Kidney (tissue), 14 donors: Measurements from ENCODE around the gene GOSR1. TPM values are rescaled to one million over a fixed set of nuclear protein-coding genes. Genes with fewer than 3 reads are reported as not detected.
A peak's percentile ranks its signal among the peaks of the same experiment; 100 is the strongest.
"Not testable (repeated sequence)": the region's sequence is repeated elsewhere in the genome, so short reads cannot be mapped to it uniquely, and the experiment has no call there.

Experiments
- DNase-seq, 5 donors: peaks; one replicate each; pipeline ENCODE4 v3.0.0-alpha.2; 2013 to 2020
- FAIRE-seq: peaks from 2 replicates; lab custom pipeline; 2012; peaks lifted over from hg19 to GRCh38; lab: Jason Lieb, UNC
- H3K27ac ChIP-seq, 2 donors: one replicate each; pipeline ENCODE4 v1.7.0; 2013; ENCODE audit warnings: low read depth in 2 of 2, low read length in 2 of 2, inconsistent platforms in 1 of 2
- H3K27me3 ChIP-seq: one replicate; pipeline ENCODE4 v1.7.1; 2013; ENCODE audit warnings: low read length, inconsistent platforms; ENCODE audit not compliant: control insufficient read depth, insufficient read depth
- H3K36me3 ChIP-seq, 3 donors: one replicate each; pipeline versions ENCODE4 v1.7.0 to v1.7.1; 2013; ENCODE audit warnings: low read length in 3 of 3, control low read depth in 1 of 3, inconsistent platforms in 1 of 3; ENCODE audit not compliant: insufficient read depth in 3 of 3, control insufficient read depth in 2 of 3
- H3K4me1 ChIP-seq, 3 donors: one replicate each; pipeline versions ENCODE4 v1.7.0 to v1.7.1; 2013; ENCODE audit warnings: low read length in 3 of 3, inconsistent platforms in 1 of 3, low read depth in 1 of 3; ENCODE audit not compliant: control insufficient read depth in 2 of 3, insufficient read depth in 2 of 3
- H3K4me3 ChIP-seq, 3 donors: one replicate each; pipeline versions ENCODE4 v1.7.0 to v1.8.1; 2013; ENCODE audit warnings: low read length in 3 of 3, control low read depth in 1 of 3, inconsistent platforms in 1 of 3
- H3K9ac ChIP-seq, 3 donors: one replicate each; pipeline versions ENCODE4 v1.7.0 to v1.7.1; 2013; ENCODE audit warnings: low read length in 3 of 3, control low read depth in 1 of 3, inconsistent platforms in 1 of 3
- H3K9me3 ChIP-seq, 3 donors: one replicate each; pipeline versions ENCODE4 v1.7.0 to v1.7.1; 2013; ENCODE audit warnings: low read length in 3 of 3, control low read depth in 1 of 3, inconsistent platforms in 1 of 3; ENCODE audit not compliant: control insufficient read depth in 2 of 3, insufficient read depth in 1 of 3
- CTCF ChIP-seq: IDR thresholded peaks from 3 replicates; pipeline ENCODE4 v1.5.1; 2012; ENCODE audit warnings: mild to moderate bottlenecking, moderate library complexity, borderline replicate concordance; ENCODE audit not compliant: insufficient read depth; ENCODE audit errors: extremely low read depth
- intact Hi-C: fragments of 100-400 bp; cut with DNase I; formaldehyde crosslinking; loops from one replicate; pipeline ENCODE4 v1.11.1; 2022
- polyA plus RNA-seq: library from polyadenylated mRNA; stranded (reverse); fragments of 350-450 nt; fragmentation: Illumina TruSeq; extraction: RNeasy Lipid Tissue Mini Kit (QIAGEN cat#74804); gene quantifications from one replicate; pipeline ENCODE4 v1.2.3, GENCODE V29; 2014; ENCODE audit warnings: low read depth, low replicate concordance; ENCODE audit not compliant: insufficient read depth
- total RNA-seq: library from RNA; stranded (reverse); fragmentation: NEBNext Ultra II Directional; extraction: Animal tissue kit (Norgen Biotek cat#: 25700); gene quantifications from one replicate; pipeline ENCODE4 v1.2.1, GENCODE V29; 2021
- donor health status: control.
- donor health status: control.
- donor health status: control.
- donor health status: control.
- donor health status: control.
- donor health status: DM: yes; HTN: yes; CAD: no.
- donor health status: Normal renal cell carcinoma (clear cell type).

Gene GOSR1
- total and polyA plus RNA-seq, 2 donors from 2014 or later: 16.8 to 65.6 TPM

- no peaks in the 10 kb centered on the region for H3K36me3 ChIP-seq
- no peak overlapping the region for H3K4me3 ChIP-seq
- H3K27me3 ChIP-seq: no peaks in the 10 kb centered on the region
- intact Hi-C loops: no loop called here
- DNase-seq (no peak), FAIRE-seq (no peak)
- no peak overlapping the region for H3K9ac ChIP-seq
- no peak overlapping the region for H3K27ac ChIP-seq
- no peaks in the 10 kb centered on the region for H3K9me3 ChIP-seq
- H3K4me1 ChIP-seq: no peaks in the 10 kb centered on the region
- no peak for TF ChIP-seq CTCF
These were observed 96.5 kb downstream of the GOSR1 start for GRCh38 chr17:30573603-30574175.

GRCh38 chr17:30574309-30574708 is 97.1 kb downstream of the GOSR1 start:
- H3K36me3 ChIP-seq, FAIRE-seq, intact Hi-C loops, H3K9me3 ChIP-seq, H3K27ac ChIP-seq, H3K9ac ChIP-seq, H3K27me3 ChIP-seq, DNase-seq, H3K4me1 ChIP-seq, H3K4me3 ChIP-seq: not testable (repeated sequence)

GRCh38 chr17:30574806-30575205 is 97.6 kb downstream of the GOSR1 start:
- H3K4me3 ChIP-seq, intact Hi-C loops, H3K27ac ChIP-seq, H3K9me3 ChIP-seq, H3K27me3 ChIP-seq, H3K36me3 ChIP-seq, DNase-seq, H3K4me1 ChIP-seq, FAIRE-seq, H3K9ac ChIP-seq: not testable (repeated sequence)

- H3K4me1 ChIP-seq, H3K27me3 ChIP-seq, FAIRE-seq, H3K27ac ChIP-seq, intact Hi-C loops, H3K9ac ChIP-seq, H3K4me3 ChIP-seq, DNase-seq, H3K36me3 ChIP-seq, H3K9me3 ChIP-seq: not testable (repeated sequence)
These were observed 98.6 kb downstream of the GOSR1 start for GRCh38 chr17:30575648-30576325.

GRCh38 chr17:30576326-30576861 is 99.2 kb downstream of the GOSR1 start:
- no peak overlapping the region for H3K9ac ChIP-seq
- intact Hi-C loops: no loop called here
- no peaks in the 10 kb centered on the region for H3K27me3 ChIP-seq
- H3K9me3 ChIP-seq: no peaks in the 10 kb centered on the region
- no peaks in the 10 kb centered on the region for H3K36me3 ChIP-seq
- DNase-seq (peak in 1 of 5 donors; percentile 31), FAIRE-seq (no peak)
- no peak overlapping the region for H3K4me3 ChIP-seq
- no peak for TF ChIP-seq CTCF
- no peak overlapping the region for H3K27ac ChIP-seq
- H3K4me1 ChIP-seq: no peaks in the 10 kb centered on the region
